ENCODE results near the gene RABGAP1L.
"Not testable (repeated sequence)": the region's sequence is repeated elsewhere in the genome, so short reads cannot be mapped to it uniquely, and the experiment has no call there.

RABGAP1L gene

GRCh38 chr1:174204697-174205308 is 45.5 kb downstream of the RABGAP1L start:
- DNase-seq = peak; percentile 19 to 22

- peak; percentile 68 to 80 for DNase-seq
Observed at GRCh38 chr1:174206148-174206836, 47.0 kb downstream of the RABGAP1L start.

DNA sequence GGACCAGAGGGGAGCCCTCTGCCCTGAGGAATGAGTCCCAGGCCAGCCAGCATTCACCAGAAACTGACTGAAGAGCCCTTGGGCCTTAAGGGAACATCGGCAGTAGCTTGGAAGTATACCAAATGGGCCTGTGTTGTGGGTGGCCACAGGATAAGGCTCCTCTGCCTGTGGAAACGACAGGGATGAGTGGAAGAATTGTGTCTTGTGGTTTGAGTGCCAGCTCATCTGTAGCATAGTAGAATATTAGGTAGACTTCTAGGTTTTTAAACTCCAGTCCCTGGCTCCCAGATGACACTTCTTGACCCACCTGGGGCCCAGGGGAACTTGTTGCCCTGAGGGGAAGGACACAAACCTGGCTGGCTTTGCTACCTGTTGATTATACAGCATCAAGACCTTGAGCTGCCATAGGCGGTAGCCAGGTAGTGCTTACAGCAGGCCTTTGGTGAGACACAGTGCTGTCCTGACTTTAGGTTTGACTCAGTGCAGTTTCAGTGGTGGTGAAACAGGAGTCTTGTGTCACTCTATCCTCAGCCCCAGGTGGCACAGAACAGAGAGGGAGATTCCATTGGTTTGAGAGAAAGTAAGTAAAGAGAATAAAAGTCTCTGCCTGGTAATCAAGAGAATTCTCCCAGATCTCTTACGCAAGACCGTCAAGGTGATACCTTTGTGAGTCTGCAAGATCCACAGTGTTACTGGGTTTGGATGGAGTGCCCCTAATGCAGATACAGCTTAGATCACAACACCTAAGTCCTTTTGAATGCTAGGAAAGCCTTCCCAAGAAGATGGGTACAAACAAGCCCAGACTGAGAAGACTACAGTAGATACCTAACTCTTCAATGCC is 50.2 kb downstream of the RABGAP1L start:
- no peak for DNase-seq

DNA sequence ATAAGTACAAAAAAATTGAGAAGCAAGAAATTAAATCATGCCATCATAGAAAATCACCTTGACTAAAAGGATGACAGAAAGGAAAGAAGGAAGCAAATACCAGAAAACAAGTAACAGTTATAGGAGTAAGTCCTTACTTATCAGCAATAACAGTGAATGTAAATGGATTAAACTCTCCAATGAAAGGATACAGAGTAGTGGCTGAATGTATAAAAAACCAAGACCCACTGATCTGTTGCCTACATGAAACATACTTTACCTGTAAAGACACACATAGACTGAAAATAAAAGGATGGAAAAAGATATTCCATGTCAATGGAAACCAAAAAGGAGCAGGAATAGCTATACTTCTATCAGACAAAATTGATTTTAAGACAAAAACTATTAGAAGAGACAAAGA is 52.2 kb downstream of the RABGAP1L start:
- no peak for DNase-seq

DNA sequence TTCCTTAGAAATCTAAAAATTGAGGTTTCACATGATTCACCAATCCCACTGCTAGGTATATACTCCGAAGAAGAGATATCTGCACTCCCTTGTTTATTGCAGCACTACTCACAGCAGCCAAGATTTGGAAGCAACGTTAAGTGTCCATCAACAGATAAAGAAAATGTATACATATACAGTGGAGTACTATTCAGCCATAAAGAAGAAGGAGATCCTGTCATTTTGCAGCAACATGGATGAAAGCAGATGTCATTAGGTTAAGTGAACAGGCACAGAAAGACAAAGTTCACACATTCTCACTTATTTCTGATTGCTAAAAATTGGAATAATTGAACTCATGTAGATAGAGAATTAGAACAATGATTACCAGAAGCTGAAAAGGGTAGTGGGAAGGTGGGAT is 56.4 kb downstream of the RABGAP1L start:
- DNase-seq = no peak

- DNase-seq = peak in 1 of 2 donors; percentile 5
Observed at GRCh38 chr1:174217248-174217647, 57.9 kb downstream of the RABGAP1L start.

- peak; percentile 20 to 80 for DNase-seq
Observed at GRCh38 chr1:174217787-174218574, 58.7 kb downstream of the RABGAP1L start.

DNA sequence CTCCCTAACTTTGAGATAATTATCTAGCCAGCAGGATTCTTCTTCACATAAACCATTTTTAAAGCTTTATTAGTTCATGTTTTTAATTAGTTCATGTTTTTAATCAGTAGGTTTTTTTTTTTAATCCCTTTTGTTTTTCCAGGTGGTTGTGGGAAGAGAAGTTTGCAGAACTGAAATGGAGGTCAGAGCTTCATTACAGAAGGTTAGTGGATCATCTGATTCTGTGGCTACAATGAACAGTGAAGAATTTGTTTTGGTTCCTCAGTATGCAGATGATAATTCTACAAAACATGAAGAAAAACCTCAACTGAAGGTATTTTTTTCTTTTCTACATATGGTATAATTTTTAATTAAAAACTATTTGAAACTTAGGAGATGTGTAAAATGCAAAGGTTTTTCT is 59.7 kb downstream of the RABGAP1L start:
- no peak for DNase-seq

GRCh38 chr1:174219606-174220370 is 60.5 kb downstream of the RABGAP1L start:
- no peak for DNase-seq

DNA sequence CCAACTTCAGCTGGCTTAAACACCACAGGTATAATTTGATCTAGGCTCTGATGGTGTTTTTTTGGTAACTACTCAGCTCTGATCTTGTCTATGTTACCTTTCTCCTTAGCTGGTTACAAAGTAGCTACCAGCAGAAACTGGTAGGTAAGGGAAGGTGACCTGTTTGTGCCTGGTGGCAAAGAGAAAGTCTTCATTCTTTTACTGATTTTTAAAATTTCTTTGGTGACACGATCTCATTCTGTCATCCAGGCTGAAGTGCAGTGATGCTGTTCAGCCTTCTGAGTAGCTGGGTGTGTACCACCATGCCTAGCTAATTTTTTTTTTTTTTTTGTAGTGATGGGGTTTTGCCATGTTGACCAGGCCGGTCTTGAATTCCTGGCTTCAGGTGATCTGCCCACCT is 62.4 kb downstream of the RABGAP1L start:
- DNase-seq = no peak

DNA sequence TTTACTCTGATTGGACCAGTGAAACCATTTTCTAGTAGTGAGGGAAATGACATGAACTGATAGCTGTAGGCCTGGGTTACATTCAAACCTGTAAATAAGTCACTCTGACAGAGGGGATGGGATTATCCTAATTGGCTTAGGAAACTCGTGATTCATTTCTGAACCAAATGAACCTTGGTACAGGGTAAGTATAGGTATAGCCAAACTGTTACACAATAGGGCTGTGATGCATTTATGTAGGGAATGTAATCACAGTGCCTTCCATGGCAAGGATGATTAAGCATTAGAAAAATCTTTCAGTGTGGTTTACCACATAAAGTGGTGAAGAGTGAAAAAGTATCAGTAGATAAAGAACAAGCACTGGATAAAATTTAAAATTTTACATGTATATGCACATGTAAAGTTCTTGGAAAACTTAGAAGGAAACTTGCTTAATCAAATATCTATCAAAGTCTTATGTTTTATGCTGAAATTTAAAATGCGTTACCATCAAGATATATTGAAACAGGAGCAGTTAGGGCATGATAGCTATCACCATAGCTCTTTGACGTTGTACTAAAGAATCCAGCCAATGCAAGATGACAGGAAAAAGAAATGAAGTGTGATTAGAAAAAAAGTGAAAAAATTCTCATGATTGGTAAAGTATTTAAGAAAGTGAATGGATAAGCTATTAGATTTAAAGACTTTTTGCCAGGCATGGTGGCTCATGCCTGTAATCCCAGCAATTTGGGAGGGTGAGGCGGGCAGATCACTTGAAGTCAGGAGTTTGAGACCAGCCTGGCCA is 63.0 kb downstream of the RABGAP1L start:
- DNase-seq = no peak

DNA sequence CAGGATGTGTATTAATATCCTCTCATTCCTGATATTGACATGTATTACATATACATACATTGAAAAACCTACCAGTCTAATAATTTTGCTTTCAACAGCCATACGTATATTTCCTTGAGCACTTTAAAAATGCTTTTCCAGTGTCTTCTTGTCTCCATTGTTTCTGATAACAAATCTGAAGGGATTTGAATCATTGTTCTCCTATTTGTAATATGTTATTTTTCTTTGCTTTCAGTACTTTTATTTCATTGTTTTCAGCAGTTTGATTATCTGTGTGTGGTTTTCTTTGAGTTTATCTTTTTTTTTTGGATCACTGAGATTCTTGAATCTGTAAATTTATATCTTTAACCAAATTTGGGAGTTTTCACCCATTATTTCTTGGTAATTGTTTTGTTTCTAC is 65.3 kb downstream of the RABGAP1L start:
- DNase-seq = no peak

GRCh38 chr1:174225499-174226204 is 66.3 kb downstream of the RABGAP1L start:
- DNase-seq = no peak

DNA sequence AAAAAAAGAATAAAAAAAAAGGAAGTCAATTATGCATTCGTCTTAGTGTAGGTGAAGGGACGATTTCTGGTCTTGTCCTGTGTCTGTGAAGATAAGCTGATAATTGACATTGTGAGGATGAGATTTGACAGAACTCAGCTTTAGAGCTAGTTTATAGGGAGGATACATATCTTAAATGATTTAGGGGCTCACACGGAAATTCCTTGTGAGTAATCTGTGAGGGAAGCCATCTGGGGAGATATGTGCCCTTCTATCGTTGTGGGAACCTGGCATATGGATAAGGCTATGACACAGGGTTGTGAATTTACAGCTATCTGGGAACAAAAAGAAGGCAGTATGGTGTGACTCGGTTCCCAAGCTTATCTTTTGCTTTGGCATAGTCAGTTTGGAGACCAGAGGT is 71.1 kb downstream of the RABGAP1L start:
- no peak for DNase-seq

DNA sequence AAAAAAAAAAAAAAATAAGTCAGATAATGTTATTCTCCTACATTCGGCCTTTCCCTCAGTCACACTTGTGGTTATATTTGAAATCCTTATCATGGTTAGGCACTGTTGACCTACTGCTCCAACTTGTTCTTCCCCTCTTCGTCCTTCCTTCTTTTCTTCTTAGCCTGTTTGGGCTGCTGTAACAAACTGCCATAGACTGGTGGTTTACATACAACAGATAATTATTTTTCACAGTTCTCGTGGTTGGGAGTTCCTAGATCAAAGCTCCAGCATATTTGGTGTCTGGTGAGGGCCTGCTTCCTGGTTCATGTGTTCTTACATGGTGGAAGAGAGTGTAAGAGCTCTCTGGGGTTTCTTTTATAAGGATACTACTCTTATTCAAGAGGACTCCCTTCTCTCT is 73.4 kb downstream of the RABGAP1L start:
- no peak for DNase-seq

- not testable (repeated sequence) for DNase-seq
Observed at GRCh38 chr1:174238845-174239501, 79.7 kb downstream of the RABGAP1L start.

- no peak for DNase-seq
Observed at GRCh38 chr1:174239541-174239940, 80.2 kb downstream of the RABGAP1L start.

DNA sequence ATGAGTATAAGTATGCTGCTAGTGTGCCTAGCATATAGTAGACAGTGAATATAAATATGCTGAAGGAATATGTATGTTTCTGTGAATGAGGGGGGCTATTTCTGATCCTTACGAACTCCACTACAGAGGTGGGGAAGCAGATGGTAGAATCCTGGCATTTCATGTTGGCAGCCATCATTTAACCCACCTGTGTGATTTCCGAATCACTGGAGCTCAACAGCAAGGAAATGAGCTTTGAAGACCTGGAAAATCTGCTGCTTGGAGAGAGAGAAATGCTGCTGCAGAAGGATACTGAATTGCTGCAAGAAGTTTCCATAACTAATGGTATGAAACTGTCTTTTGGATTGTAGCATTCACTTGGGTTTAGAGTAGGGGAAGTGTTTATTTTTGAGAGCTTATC is 83.5 kb downstream of the RABGAP1L start:
- DNase-seq = no peak

DNA sequence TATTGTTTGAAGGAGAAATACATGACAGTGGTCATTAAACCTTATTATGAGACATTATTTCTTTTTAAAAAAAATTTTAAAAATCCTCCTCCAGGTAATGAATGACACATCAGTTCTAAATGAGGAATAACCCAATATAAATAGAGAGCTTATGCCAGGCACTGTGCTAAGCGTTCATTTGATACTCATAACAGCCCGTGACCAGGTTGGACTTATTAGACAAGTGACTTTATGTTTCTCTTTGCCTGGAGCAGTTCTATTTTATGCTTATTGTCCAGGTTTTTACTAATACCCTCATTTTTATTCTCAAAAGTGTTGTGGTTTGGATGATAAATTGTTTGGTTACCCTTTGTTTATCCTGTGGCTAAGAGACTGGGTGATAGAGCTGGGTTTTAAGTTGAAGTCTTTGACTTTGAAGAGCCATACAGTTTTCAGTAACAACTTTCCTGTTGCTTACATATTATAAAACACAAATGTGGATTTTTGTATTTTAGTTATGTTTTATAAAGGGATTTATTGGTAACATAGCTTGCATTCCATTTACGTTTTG is 84.2 kb downstream of the RABGAP1L start:
- DNase-seq = no peak

DNA sequence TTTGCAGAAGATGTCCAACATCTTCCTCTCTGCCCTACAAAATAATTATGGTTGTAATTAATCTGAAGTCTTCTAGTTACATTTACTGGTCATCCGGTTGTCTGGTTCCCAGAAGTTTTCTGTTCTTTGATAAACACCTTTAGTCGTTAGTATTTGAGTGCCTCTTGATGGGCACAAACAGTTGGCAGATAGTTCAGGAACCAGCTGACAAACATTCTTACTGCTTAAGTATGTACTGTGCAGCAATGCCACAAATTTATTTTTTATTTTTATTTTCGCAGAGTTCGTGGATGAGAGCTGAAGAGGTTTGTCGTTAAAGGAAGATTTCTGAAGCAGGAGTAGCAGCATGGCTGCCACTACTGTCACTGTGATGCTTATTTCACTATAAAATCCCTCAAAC is 84.7 kb downstream of the RABGAP1L start:
- DNase-seq = no peak

All from inflammatory macrophage treated with lipopolysaccharide for 1 hour (primary cell).